Left lung (tissue), 10 donors: Measurements from ENCODE around the gene TIMM13. TPM values are rescaled to one million over a fixed set of nuclear protein-coding genes. Genes with fewer than 3 reads are reported as not detected.
"Not testable (repeated sequence)": the region's sequence is repeated elsewhere in the genome, so short reads cannot be mapped to it uniquely, and the experiment has no call there.

ENCODE experiments used
- ATAC-seq: fragments of 200-7000 bp; cut with Tn5 transposase; one replicate; pipeline ENCODE4 v1.9.1; 2020; ENCODE audit warnings: moderate library complexity
- DNase-seq, 4 donors: peaks; one replicate each; pipeline ENCODE4 v3.0.0-alpha.2; 2013 to 2020
- H3K27ac ChIP-seq, 2 donors: fragments of 200-600 bp; sonication (generic) in 1 of 2; one replicate each; pipeline versions ENCODE4 v1.5.0 to v1.8.0; 2020 to 2021
- H3K27me3 ChIP-seq, 2 donors: fragments of 200-600 bp; sonication (generic) in 1 of 2; one replicate each; pipeline versions ENCODE4 v1.5.0 to v1.8.0; 2020 to 2021
- H3K36me3 ChIP-seq, 2 donors: fragments of 200-600 bp; sonication (generic) in 1 of 2; one replicate each; pipeline versions ENCODE4 v1.5.0 to v1.8.0; 2020 to 2021
- H3K4me1 ChIP-seq, 2 donors: fragments of 200-600 bp; one replicate each; pipeline ENCODE4 v1.8.0; 2021
- H3K4me3 ChIP-seq, 2 donors: fragments of 200-600 bp; sonication (generic) in 1 of 2; one replicate each; pipeline versions ENCODE4 v1.5.0 to v1.8.0; 2020 to 2021; ENCODE audit warnings: mild to moderate bottlenecking in 1 of 2
- H3K9me3 ChIP-seq, 2 donors: fragments of 200-600 bp; sonication (generic) in 1 of 2; one replicate each; pipeline versions ENCODE4 v1.5.0 to v1.8.0; 2020 to 2021
- CTCF ChIP-seq, 2 donors: fragments of 200-600 bp; sonication (generic) in 1 of 2; IDR thresholded peaks; one replicate each; pipeline versions ENCODE4 v1.5.0 to v1.8.0; 2021; ENCODE audit warnings: antibody characterized with exemption in 2 of 2
- intact Hi-C, 2 donors: fragments of 100-400 bp; cut with DNase I; formaldehyde crosslinking; loops; one replicate each; pipeline versions ENCODE4 v1.11.2 to v1.14.2; 2022
- polyA plus RNA-seq, 6 donors: library from polyadenylated mRNA; unstranded; fragments of 120-200 nt; gene quantifications; one replicate each; pipeline ENCODE4 v1.2.1, GENCODE V29; 2013; ENCODE audit not compliant: insufficient read length in 6 of 6
- total RNA-seq, 2 donors: library from RNA; stranded (reverse); fragmentation: NEBNext Ultra II Directional; extraction: Animal tissue kit (Norgen Biotek cat#: 25700); gene quantifications; one replicate each; pipeline ENCODE4 v1.2.1, GENCODE V29; 2021
- donor health status: DM: no; HTN: yes; CAD: no.
- donor health status: DM: no; HTN: no; CAD: no.

TIMM13 gene
- total and polyA plus RNA-seq, 8 donors, result 47.6 to 98.0 (median 70.8) TPM

- H3K4me3 ChIP-seq, result no peak overlapping the region
- intact Hi-C loops, result no loop called here
- ATAC-seq (no peak), DNase-seq (no peak)
- no peak for TF ChIP-seq CTCF (IDR thresholded peaks at IDR 0.05)
- no peak overlapping the region for H3K27ac ChIP-seq
- no peaks in the 10 kb centered on the region for H3K36me3 ChIP-seq
- no peaks in the 10 kb centered on the region for H3K9me3 ChIP-seq
- H3K4me1 ChIP-seq, result peaks cover 6 to 22% of the 10 kb centered on the region in 2 donors
- H3K27me3 ChIP-seq, result peaks cover 0 to 5% of the 10 kb centered on the region in 2 donors
Observed at GRCh38 chr19:2464389-2464788, 37.0 kb upstream of the TIMM13 start.

GRCh38 chr19:2463694-2464093 lies 36.3 kb upstream of the TIMM13 start:
- H3K9me3 ChIP-seq, H3K27me3 ChIP-seq, intact Hi-C loops, H3K27ac ChIP-seq, H3K4me3 ChIP-seq, ATAC-seq, H3K36me3 ChIP-seq, DNase-seq: not testable (repeated sequence)
- H3K4me1 ChIP-seq, result peaks cover 6 to 19% of the 10 kb centered on the region in 2 donors

DNA sequence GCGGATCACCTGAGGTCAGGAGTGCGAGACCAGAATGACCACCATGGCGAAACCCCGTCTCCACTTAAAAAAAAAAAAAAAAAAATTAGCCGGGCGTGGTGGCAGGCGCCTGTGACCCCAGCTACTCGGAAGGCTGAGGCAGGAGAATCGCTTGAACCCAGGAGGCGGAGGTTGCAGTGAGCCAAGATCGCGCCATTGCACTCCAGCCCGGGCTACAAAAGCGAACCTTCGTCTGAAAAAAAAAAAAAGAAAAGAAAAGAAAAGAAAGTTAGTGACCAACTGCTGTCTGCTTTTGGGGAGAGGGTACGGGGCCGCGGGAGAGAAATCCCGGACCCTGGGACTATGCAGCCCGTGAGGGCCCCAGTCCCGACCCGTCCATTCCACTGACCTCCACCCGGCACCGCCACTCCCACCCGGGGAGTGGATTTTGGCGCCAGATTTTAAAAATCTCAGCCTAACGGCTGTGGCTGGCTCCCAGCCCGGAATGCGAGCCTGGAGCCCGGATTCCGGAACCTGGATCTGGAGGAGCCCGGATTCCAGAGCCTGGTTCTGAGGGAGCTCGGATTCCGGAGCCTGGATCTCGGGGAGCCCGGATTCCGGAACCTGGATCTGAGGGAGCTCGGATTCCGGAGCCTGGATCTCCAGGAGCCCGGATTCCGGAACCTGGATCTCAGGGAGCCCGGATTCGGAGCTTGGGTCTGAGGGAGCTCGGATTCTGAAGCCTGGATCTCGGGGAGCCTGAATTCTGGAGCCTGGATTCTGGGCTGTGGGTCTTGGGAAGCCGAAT lies 35.4 kb upstream of the TIMM13 start:
- H3K27me3 ChIP-seq, result peaks cover 0 to 5% of the 10 kb centered on the region in 2 donors
- peak overlapping the region; percentile 53 to 63 for H3K4me3 ChIP-seq
- H3K36me3 ChIP-seq, result no peaks in the 10 kb centered on the region
- H3K9me3 ChIP-seq, result no peaks in the 10 kb centered on the region
- TF ChIP-seq CTCF (IDR thresholded peaks at IDR 0.05), result no peak
- H3K4me1 ChIP-seq, result peaks cover 6 to 19% of the 10 kb centered on the region in 2 donors
- peak; percentile 80 for ATAC-seq
- H3K27ac ChIP-seq, result peak overlapping the region in 1 of 2 donors; percentile 26
- peak; percentile 78 to 95 (median 85) for DNase-seq
- intact Hi-C loops, result no loop called here

GRCh38 chr19:2461751-2462634 lies 34.6 kb upstream of the TIMM13 start:
- H3K27me3 ChIP-seq, result peaks cover 0 to 5% of the 10 kb centered on the region in 2 donors
- ATAC-seq (peak; percentile 75), DNase-seq (peak; percentile 44 to 87 (median 65))
- no peak overlapping the region for H3K27ac ChIP-seq
- no peak for TF ChIP-seq CTCF (IDR thresholded peaks at IDR 0.05)
- H3K9me3 ChIP-seq, result no peaks in the 10 kb centered on the region
- no peaks in the 10 kb centered on the region for H3K36me3 ChIP-seq
- peaks cover 6 to 24% of the 10 kb centered on the region in 2 donors for H3K4me1 ChIP-seq
- peak overlapping the region; percentile 53 to 63 for H3K4me3 ChIP-seq
- intact Hi-C loops, result no loop called here

DNA sequence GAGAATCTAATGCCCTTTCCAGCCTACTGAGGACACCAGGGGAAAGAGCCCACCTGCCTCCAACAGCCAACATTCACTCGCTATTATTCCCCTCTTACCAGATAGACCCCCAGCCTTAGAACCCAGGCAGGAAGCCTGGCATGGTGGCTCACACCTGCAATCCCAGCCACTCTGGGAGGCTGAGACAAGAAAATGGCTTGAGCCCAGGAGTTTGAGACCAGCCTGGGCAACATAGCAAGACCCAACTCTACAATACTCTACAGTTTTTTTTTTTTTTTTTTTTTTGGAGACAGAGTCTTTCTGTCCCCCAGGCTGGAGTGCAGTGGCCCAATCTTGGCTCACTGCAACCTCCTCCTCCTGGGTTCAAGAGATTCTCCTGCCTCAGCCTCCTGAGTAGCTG lies 32.9 kb upstream of the TIMM13 start:
- Histone ChIP-seq H3K27ac (no peak overlapping the region), H3K27me3 (peaks cover 0 to 5% of the 10 kb centered on the region in 2 donors), H3K9me3 (no peaks in the 10 kb centered on the region), H3K4me1 (peaks cover 6 to 36% of the 10 kb centered on the region in 2 donors), H3K4me3 (no peak overlapping the region), H3K36me3 (no peaks in the 10 kb centered on the region)
- DNase-seq, result no peak
- intact Hi-C loops, result no loop called here
- no peak for ATAC-seq
- no peak for TF ChIP-seq CTCF (IDR thresholded peaks at IDR 0.05)

DNA sequence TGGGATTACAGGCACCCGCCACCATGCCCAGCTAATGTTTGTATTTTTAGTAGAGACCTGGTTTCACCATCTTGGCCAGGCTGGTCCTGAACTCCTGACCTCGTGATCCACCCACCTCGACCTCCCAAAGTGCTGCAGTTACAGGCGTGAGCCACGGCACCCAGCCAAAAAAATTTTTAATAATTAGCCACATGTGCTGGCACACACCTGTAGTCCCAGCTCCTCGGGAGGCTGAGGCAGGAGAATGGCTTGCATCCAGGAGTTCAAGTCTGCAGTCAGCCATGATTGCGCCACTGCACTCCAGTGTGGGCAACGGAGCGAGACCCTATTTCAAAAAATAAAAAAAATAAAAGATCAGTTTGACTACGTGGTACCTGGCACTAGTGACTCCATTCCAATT lies 31.4 kb upstream of the TIMM13 start:
- H3K27ac ChIP-seq, H3K9me3 ChIP-seq, intact Hi-C loops, H3K4me3 ChIP-seq, H3K36me3 ChIP-seq, DNase-seq, H3K27me3 ChIP-seq, ATAC-seq: not testable (repeated sequence)
- peaks cover 6 to 44% of the 10 kb centered on the region in 2 donors for H3K4me1 ChIP-seq
